AG04450 (cell line): ENCODE results near the gene ATP5IF1. TPM values are rescaled to one million over a fixed set of nuclear protein-coding genes. Genes with fewer than 3 reads are reported as not detected.

ENCODE experiments used
- CTCF ChIA-PET: fragments of 300-600, 350-600 bp; formaldehyde crosslinking; extraction: SDS; loops from one replicate; lab custom pipeline; 2022; ENCODE audit warnings: antibody characterized with exemption, inconsistent platforms; lab: Charles Lee
- POLR2A ChIA-PET: fragments of 350-600 bp; formaldehyde crosslinking; extraction: SDS; loops from one replicate; lab custom pipeline; 2021; ENCODE audit warnings: antibody characterized with exemption, inconsistent platforms; lab: Yijun Ruan, JAX
- DNase-seq: peaks from one replicate; pipeline ENCODE4 v3.0.0-alpha.2; 2011; ENCODE audit warnings: low read depth, low spot score
- H3K27ac ChIP-seq: one replicate; pipeline ENCODE4 v1.5.1; 2012; ENCODE audit warnings: low read depth, low read length, control low read depth
- H3K27me3 ChIP-seq: one replicate; pipeline ENCODE4 v1.6.0; 2012; ENCODE audit warnings: low read length; ENCODE audit not compliant: control insufficient read depth, insufficient read depth
- H3K4me3 ChIP-seq: 2 replicates; pipeline ENCODE4 v1.5.1; 2011; ENCODE audit warnings: mild to moderate bottlenecking, low read depth, low read length, control low read depth
- H3K9me3 ChIP-seq: 2 replicates; pipeline ENCODE4 v1.5.1; 2012; ENCODE audit warnings: low read length; ENCODE audit not compliant: control insufficient read depth, insufficient read depth
- CTCF ChIP-seq: IDR thresholded peaks from 2 replicates; pipeline ENCODE4 v1.5.1; 2011; ENCODE audit warnings: low read depth, low read length, control low read depth, inconsistent platforms
- polyA plus RNA-seq: library from polyadenylated mRNA; depleted of rRNA; stranded (reverse); fragments of >200 nt; gene quantifications from 2 replicates; pipeline ENCODE4 v1.2.3, GENCODE V29; 2011

The ATP5IF1 gene
- polyA plus RNA-seq, 1 experiment, result 189 TPM

GRCh38 chr1:28280501-28280900 is 44.6 kb downstream of the ATP5IF1 start:
- no peak for DNase-seq
- ChIA-PET CTCF (no interaction called here), POLR2A (no interaction called here)
- Histone ChIP-seq H3K27me3 (no peaks in the 10 kb centered on the region), H3K4me3 (no peak overlapping the region), H3K27ac (no peak overlapping the region), H3K9me3 (no peaks in the 10 kb centered on the region)
- TF ChIP-seq CTCF, result no peak

GRCh38 chr1:28280977-28281381 is 45.1 kb downstream of the ATP5IF1 start:
- no peak for DNase-seq
- no peaks in the 10 kb centered on the region for H3K9me3 ChIP-seq
- no peak overlapping the region for H3K27ac ChIP-seq
- ChIA-PET POLR2A (no interaction called here), CTCF (no interaction called here)
- no peaks in the 10 kb centered on the region for H3K27me3 ChIP-seq
- no peak for TF ChIP-seq CTCF
- H3K4me3 ChIP-seq, result no peak overlapping the region

- no peak for DNase-seq
- Histone ChIP-seq H3K9me3 (no peaks in the 10 kb centered on the region), H3K27ac (no peak overlapping the region), H3K4me3 (no peak overlapping the region), H3K27me3 (no peaks in the 10 kb centered on the region)
- ChIA-PET POLR2A (no interaction called here), CTCF (no interaction called here)
- no peak for TF ChIP-seq CTCF
Measured at GRCh38 chr1:28281608-28282425, 45.9 kb downstream of the ATP5IF1 start.

- no peak overlapping the region for H3K4me3 ChIP-seq
- no peak for TF ChIP-seq CTCF
- no peak overlapping the region for H3K27ac ChIP-seq
- POLR2A ChIA-PET, result no interaction called here
- DNase-seq, result no peak
- no peaks in the 10 kb centered on the region for H3K9me3 ChIP-seq
- CTCF ChIA-PET, result interaction anchor here (0.5 kb wide), 1 partner anchor 320 kb away, joined by 6 read pairs; no protein-coding TSS in a partner anchor
- no peaks in the 10 kb centered on the region for H3K27me3 ChIP-seq
Measured at GRCh38 chr1:28282426-28283407, 46.8 kb downstream of the ATP5IF1 start.
